Measurements from ENCODE around the gene GOLGA1.

The GOLGA1 gene

GRCh38 chr9:124884376-124884775 is 56.5 kb downstream of the GOLGA1 start:
- Mint-ChIP-seq H3K27ac (no peak overlapping the region), H3K36me3 (peaks cover 43% of the 10 kb centered on the region), H3K4me3 (no peak overlapping the region), H3K27me3 (no peaks in the 10 kb centered on the region), H3K9me3 (no peaks in the 10 kb centered on the region), H3K4me1 (no peaks in the 10 kb centered on the region)
- DNase-seq = no peak
- CTCF ChIA-PET = no interaction called here

- CTCF ChIA-PET = no interaction called here
- H3K27ac Mint-ChIP-seq = no peak overlapping the region
- H3K36me3 Mint-ChIP-seq = peaks cover 55% of the 10 kb centered on the region
- H3K27me3 Mint-ChIP-seq = no peaks in the 10 kb centered on the region
- H3K9me3 Mint-ChIP-seq = no peaks in the 10 kb centered on the region
- DNase-seq = no peak
- H3K4me3 Mint-ChIP-seq = no peak overlapping the region
- H3K4me1 Mint-ChIP-seq = peaks cover 1% of the 10 kb centered on the region
Observed at GRCh38 chr9:124882231-124882630, 58.7 kb downstream of the GOLGA1 start.

- no peak for DNase-seq
- Mint-ChIP-seq H3K4me1 (peaks cover 2% of the 10 kb centered on the region), H3K9me3 (no peaks in the 10 kb centered on the region), H3K4me3 (no peak overlapping the region), H3K27me3 (no peaks in the 10 kb centered on the region), H3K36me3 (peaks cover 56% of the 10 kb centered on the region), H3K27ac (no peak overlapping the region)
- CTCF ChIA-PET = interaction anchor here (1.0 kb wide), 1 partner anchor 13 kb away, joined by 3 read pairs; no protein-coding TSS in a partner anchor
Observed at GRCh38 chr9:124881138-124881743, 59.6 kb downstream of the GOLGA1 start.

GRCh38 chr9:124880501-124880900 is 60.4 kb downstream of the GOLGA1 start:
- Mint-ChIP-seq H3K9me3 (no peaks in the 10 kb centered on the region), H3K36me3 (peaks cover 55% of the 10 kb centered on the region), H3K4me1 (peaks cover 2% of the 10 kb centered on the region), H3K27ac (no peak overlapping the region), H3K27me3 (no peaks in the 10 kb centered on the region), H3K4me3 (no peak overlapping the region)
- no peak for DNase-seq
- CTCF ChIA-PET = interaction anchor here (1.0 kb wide), 1 partner anchor 14 kb away, joined by 3 read pairs; no protein-coding TSS in a partner anchor

GRCh38 chr9:124879226-124879625 is 61.7 kb downstream of the GOLGA1 start:
- DNase-seq = no peak
- Mint-ChIP-seq H3K4me1 (peaks cover 2% of the 10 kb centered on the region), H3K27ac (no peak overlapping the region), H3K27me3 (no peaks in the 10 kb centered on the region), H3K9me3 (no peaks in the 10 kb centered on the region), H3K4me3 (no peak overlapping the region), H3K36me3 (peaks cover 56% of the 10 kb centered on the region)
- CTCF ChIA-PET = interaction anchor here (1.3 kb wide), 1 partner anchor 18 kb away, joined by 3 read pairs; no protein-coding TSS in a partner anchor

GRCh38 chr9:124878518-124878917 is 62.4 kb downstream of the GOLGA1 start:
- no peaks in the 10 kb centered on the region for H3K9me3 Mint-ChIP-seq
- CTCF ChIA-PET = interaction anchor here (1.3 to 1.6 kb wide), 3 partner anchors 18 to 26 kb away, joined by 3 to 7 read pairs (median 3); partner anchors contain the start of gene WDR38
- H3K36me3 Mint-ChIP-seq = peaks cover 58% of the 10 kb centered on the region
- no peak overlapping the region for H3K27ac Mint-ChIP-seq
- no peak for DNase-seq
- no peaks in the 10 kb centered on the region for H3K27me3 Mint-ChIP-seq
- H3K4me1 Mint-ChIP-seq = peaks cover 8% of the 10 kb centered on the region
- H3K4me3 Mint-ChIP-seq = no peak overlapping the region

- no peaks in the 10 kb centered on the region for H3K9me3 Mint-ChIP-seq
- CTCF ChIA-PET = interaction anchor here (1.3 to 1.6 kb wide), 3 partner anchors 17 to 25 kb away, joined by 3 to 7 read pairs (median 3); partner anchors contain the start of gene WDR38
- no peak for DNase-seq
- no peak overlapping the region for H3K4me3 Mint-ChIP-seq
- peaks cover 13% of the 10 kb centered on the region for H3K4me1 Mint-ChIP-seq
- no peaks in the 10 kb centered on the region for H3K27me3 Mint-ChIP-seq
- H3K36me3 Mint-ChIP-seq = peaks cover 62% of the 10 kb centered on the region
- no peak overlapping the region for H3K27ac Mint-ChIP-seq
Observed at GRCh38 chr9:124878021-124878420, 62.9 kb downstream of the GOLGA1 start.

- H3K9me3 Mint-ChIP-seq = no peaks in the 10 kb centered on the region
- H3K36me3 Mint-ChIP-seq = peaks cover 64% of the 10 kb centered on the region
- CTCF ChIA-PET = interaction anchor here (1.6 kb wide), 1 partner anchor 21 kb away, joined by 3 read pairs; no protein-coding TSS in a partner anchor
- no peak for DNase-seq
- peaks cover 21% of the 10 kb centered on the region for H3K4me1 Mint-ChIP-seq
- no peak overlapping the region for H3K4me3 Mint-ChIP-seq
- H3K27ac Mint-ChIP-seq = no peak overlapping the region
- H3K27me3 Mint-ChIP-seq = no peaks in the 10 kb centered on the region
Observed at GRCh38 chr9:124877021-124877782, 63.7 kb downstream of the GOLGA1 start.

GRCh38 chr9:124875501-124875900 is 65.4 kb downstream of the GOLGA1 start:
- peaks cover 69% of the 10 kb centered on the region for H3K36me3 Mint-ChIP-seq
- H3K9me3 Mint-ChIP-seq = no peaks in the 10 kb centered on the region
- no peaks in the 10 kb centered on the region for H3K27me3 Mint-ChIP-seq
- no peak overlapping the region for H3K4me3 Mint-ChIP-seq
- no peak for DNase-seq
- H3K27ac Mint-ChIP-seq = no peak overlapping the region
- CTCF ChIA-PET = interaction anchor here (1.3 kb wide), 1 partner anchor 22 kb away, joined by 4 read pairs; the partner anchor contains the start of gene WDR38
- peaks cover 38% of the 10 kb centered on the region for H3K4me1 Mint-ChIP-seq

GRCh38 chr9:124873664-124874063 is 67.2 kb downstream of the GOLGA1 start:
- Mint-ChIP-seq H3K9me3 (no peaks in the 10 kb centered on the region), H3K27me3 (no peaks in the 10 kb centered on the region), H3K4me3 (no peak overlapping the region), H3K27ac (no peak overlapping the region), H3K36me3 (peaks cover 64% of the 10 kb centered on the region), H3K4me1 (peaks cover 44% of the 10 kb centered on the region)
- CTCF ChIA-PET = no interaction called here
- DNase-seq = no peak

- Mint-ChIP-seq H3K9me3 (no peaks in the 10 kb centered on the region), H3K4me3 (peak overlapping the region; percentile 94)
- CTCF ChIA-PET = interaction anchor here (1.2 kb wide), 3 partner anchors 10 to 96 kb away, joined by 3 to 5 read pairs (median 4); partner anchors contain the start of genes RPL35 and WDR38
Observed at GRCh38 chr9:124871156-124871561, 69.7 kb downstream of the GOLGA1 start.

GRCh38 chr9:124870723-124871122 is 70.2 kb downstream of the GOLGA1 start:
- Mint-ChIP-seq H3K9me3 (no peaks in the 10 kb centered on the region), H3K27ac (peak overlapping the region; percentile 99), H3K36me3 (peaks cover 42% of the 10 kb centered on the region), H3K4me1 (peaks cover 58% of the 10 kb centered on the region), H3K27me3 (no peaks in the 10 kb centered on the region), H3K4me3 (peak overlapping the region; percentile 94)
- DNase-seq = no peak
- CTCF ChIA-PET = interaction anchor here (1.2 kb wide), 2 partner anchors 10 to 17 kb away, joined by 4 to 5 read pairs; partner anchors contain the start of genes RPL35 and WDR38

More at GRCh38 chr9:124871156-124871561, 69.7 kb downstream of the GOLGA1 start:
- Mint-ChIP-seq H3K27ac (peak overlapping the region; percentile 99), H3K36me3 (peaks cover 45% of the 10 kb centered on the region), H3K4me1 (peaks cover 58% of the 10 kb centered on the region), H3K27me3 (no peaks in the 10 kb centered on the region)
- no peak for DNase-seq

GRCh38 chr9:124869986-124870560 is 70.8 kb downstream of the GOLGA1 start:
- Mint-ChIP-seq H3K9me3 (no peaks in the 10 kb centered on the region), H3K27me3 (no peaks in the 10 kb centered on the region), H3K4me1 (peaks cover 58% of the 10 kb centered on the region), H3K36me3 (peaks cover 37% of the 10 kb centered on the region), H3K27ac (peak overlapping the region; percentile 99), H3K4me3 (peak overlapping the region; percentile 94)
- peak; percentile 86 for DNase-seq
- CTCF ChIA-PET = no interaction called here

- DNase-seq = peak; percentile 65
- CTCF ChIA-PET = no interaction called here
- H3K4me1 Mint-ChIP-seq = peaks cover 58% of the 10 kb centered on the region
Observed at GRCh38 chr9:124869466-124869985, 71.4 kb downstream of the GOLGA1 start.

More at GRCh38 chr9:124869466-124869985, 71.4 kb downstream of the GOLGA1 start:
- peaks cover 32% of the 10 kb centered on the region for H3K36me3 Mint-ChIP-seq
- H3K4me3 Mint-ChIP-seq = peak overlapping the region; percentile 94
- no peaks in the 10 kb centered on the region for H3K9me3 Mint-ChIP-seq
- no peaks in the 10 kb centered on the region for H3K27me3 Mint-ChIP-seq
- H3K27ac Mint-ChIP-seq = peak overlapping the region; percentile 99
